Hippocampal formation (tissue), 2 donors: ENCODE measurements around the gene AP4B1.
A peak's percentile ranks its signal among the peaks of the same experiment; 100 is the strongest.

Source experiments
- DNase-seq, 2 donors: peaks; one replicate each; lab custom pipeline; 2025; lab: John Stamatoyannopoulos, UW

AP4B1 gene

GRCh38 chr1:113930499-113931161 lies 26.0 kb upstream of the AP4B1 start:
- no peak for DNase-seq

GRCh38 chr1:113929750-113930498 lies 25.3 kb upstream of the AP4B1 start:
- DNase-seq: peak; percentile 39 to 57

GRCh38 chr1:113928941-113929749 lies 24.5 kb upstream of the AP4B1 start, which contains the start of gene HIPK1:
Gene HIPK1, plus strand, starts transcription at chr1:113929324.
- peak; percentile 92 for DNase-seq

- peak in 1 of 2 donors; percentile 54 for DNase-seq
These were observed 23.8 kb upstream of the AP4B1 start for GRCh38 chr1:113928187-113928930.

DNA sequence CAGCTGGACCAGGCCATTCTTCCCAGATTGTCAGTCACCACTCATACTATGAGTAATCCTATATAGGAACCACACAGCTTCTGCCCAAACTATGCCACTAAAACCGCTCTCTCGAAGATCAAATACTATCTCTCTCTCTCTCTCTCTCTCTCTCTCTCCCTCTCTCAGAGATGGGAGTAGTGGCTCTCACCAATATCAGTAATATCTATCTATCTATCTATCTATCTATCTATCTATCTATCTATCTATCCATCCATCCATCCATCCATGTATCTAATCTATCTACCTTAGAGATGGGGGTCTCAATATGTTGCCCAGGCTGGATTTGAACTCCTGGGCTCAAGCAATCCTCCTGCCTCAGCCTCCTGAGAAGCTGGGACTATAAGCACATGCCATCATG lies 19.9 kb upstream of the AP4B1 start:
- DNase-seq: no peak

- no peak for DNase-seq
These were observed 18.4 kb upstream of the AP4B1 start for GRCh38 chr1:113922957-113923356.

DNA sequence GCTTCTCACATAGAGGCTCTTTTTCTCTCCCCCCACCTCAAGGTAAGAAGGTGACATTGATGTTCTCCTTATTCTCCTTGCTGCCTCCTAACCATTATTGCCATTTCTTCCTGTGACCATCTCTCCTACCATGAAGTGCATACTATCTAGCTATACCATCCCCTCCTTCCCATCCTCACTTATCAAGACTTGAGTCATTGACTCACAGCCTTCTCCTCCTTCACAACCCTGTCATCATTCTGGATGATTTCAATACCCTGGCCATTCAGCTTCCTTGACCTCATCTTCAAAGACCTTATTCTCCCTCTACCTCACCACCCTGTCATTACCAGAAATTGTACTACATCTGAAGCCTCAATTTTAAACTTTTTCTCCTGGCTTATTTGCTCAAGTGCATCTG lies 13.6 kb upstream of the AP4B1 start:
- no peak for DNase-seq

- DNase-seq: no peak
These were observed 12.9 kb upstream of the AP4B1 start for GRCh38 chr1:113917400-113918082.

DNA sequence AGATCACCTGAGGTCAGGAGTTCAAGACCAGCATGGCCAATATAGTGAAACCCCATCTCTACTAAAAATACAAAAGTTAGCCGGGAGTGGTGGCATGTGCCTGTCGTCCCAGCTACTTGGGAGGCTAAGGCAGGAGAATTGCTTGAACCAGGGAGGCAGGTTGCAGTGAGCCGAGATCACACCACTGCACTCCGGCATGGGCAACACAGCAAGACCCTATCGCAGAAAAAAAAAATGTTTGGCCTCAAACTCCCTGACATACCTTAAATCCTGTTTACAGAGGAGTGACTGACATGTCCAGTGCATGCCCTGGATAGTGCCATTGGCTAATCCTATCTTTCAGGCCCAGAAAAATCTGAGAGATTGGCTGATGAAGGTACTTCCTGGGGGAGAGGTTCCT lies 12.4 kb upstream of the AP4B1 start:
- DNase-seq: no peak

- no peak for DNase-seq
These were observed 9.5 kb upstream of the AP4B1 start for GRCh38 chr1:113913887-113914664.

GRCh38 chr1:113913312-113913668 lies 8.7 kb upstream of the AP4B1 start:
- DNase-seq: no peak

DNA sequence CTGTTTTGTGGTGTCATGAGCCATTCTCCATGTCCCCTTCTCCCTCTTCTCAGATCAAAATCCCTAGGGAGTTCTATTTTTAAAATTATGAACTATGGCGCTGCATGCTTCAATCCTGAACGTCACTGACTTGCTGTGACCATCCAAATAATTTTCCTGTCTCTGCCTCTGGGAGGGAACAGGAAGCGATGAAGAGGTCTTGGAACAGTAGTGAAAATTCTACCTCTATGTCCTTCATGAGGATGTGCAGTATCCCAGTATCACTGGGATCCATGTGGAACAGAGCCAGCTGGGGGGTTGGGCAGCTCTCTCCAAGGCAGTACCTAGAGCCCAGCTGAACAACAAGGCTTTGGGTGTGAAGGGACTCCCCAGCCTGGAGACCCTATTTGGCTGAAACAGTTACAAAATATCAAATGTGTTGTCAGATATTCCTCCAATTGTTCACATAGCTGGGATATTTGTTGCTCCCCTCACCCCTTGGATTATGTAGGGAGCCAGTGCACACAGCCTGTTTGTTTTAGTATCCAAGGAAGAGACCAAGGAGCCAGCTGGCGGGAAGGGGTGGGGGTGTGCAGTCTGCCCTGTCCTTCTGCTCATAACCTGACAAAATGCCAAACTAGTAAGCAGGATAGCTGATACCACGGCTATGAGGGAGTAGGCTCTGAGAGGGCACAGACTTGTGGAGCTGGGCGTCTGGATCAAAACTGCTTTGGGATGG lies 8.2 kb upstream of the AP4B1 start:
- no peak for DNase-seq

- DNase-seq: no peak
These were observed 849 bp upstream of the AP4B1 start for GRCh38 chr1:113905435-113905861.

GRCh38 chr1:113904293-113904673 lies 316 bp downstream of the AP4B1 start:
- no peak for DNase-seq

DNA sequence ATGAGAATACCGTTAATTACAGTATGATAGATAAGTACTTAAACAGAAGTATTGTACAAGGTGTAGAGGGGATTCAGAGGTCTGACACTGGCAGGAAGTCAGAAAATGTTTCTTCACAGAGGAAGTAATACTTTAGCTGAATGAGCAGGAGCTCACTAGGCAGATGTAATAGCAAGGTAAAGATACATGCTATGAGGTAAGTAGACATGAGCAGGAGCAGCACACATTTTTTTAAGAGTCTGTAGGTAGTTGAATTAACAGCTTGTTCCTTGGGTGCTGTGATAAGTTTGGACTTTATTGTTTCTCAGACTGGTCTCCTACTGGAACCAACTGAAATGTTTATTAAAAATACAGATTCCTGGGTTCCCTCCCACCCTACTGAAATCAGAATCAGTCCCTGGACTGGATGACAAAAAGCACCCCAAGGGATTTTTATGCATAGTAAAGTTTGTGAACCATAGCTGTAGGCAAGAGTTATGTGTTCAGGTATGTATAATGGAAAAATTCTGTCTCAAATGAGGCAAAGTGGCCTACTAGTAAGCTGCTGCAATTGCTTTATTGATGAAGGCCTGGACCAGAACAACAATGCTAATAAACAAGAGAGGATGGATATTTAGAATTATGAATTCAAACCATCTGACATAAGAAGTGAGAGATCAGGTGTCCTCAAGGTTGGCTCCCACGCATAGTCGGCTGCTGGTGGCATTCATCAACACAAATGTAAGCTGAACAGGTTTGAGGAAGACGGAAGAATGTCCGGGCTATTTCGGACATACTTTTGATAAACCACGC lies 902 bp downstream of the AP4B1 start:
- DNase-seq: no peak

- DNase-seq: no peak
These were observed 3.4 kb downstream of the AP4B1 start for GRCh38 chr1:113901191-113901590.

DNA sequence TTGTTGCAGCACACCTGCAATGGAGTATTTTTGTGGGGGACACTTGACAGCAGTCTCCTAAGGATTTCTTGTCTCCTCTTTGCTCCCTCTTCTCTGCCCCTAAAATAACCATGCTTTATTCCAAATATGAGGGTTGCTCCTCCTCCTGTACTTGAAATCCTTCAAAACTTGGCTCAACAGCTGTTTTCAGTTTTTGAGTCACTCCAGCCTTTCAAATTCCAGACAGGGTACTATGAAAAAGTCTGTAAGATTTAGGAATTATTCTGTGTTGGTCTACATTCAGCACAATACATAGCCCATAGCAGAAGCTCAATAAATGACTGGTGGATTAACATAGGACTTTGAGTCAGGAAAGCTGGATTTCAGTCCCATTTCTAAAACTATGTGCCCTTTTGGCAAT lies 5.5 kb downstream of the AP4B1 start:
- no peak for DNase-seq

GRCh38 chr1:113898241-113898814 lies 6.3 kb downstream of the AP4B1 start:
- DNase-seq: no peak

- DNase-seq: no peak
These were observed 8.6 kb downstream of the AP4B1 start for GRCh38 chr1:113895961-113896360.
